Bronchial epithelial cell (primary cell): Measurements from ENCODE around the gene XCR1. TPM values are rescaled to one million over a fixed set of nuclear protein-coding genes. Genes with fewer than 3 reads are reported as not detected.

Experiments
- DNase-seq: peaks from one replicate; pipeline ENCODE4 v3.0.0-alpha.2; 2010; ENCODE audit warnings: low read depth
- FAIRE-seq: peaks from 2 replicates; lab custom pipeline; 2011; peaks lifted over from hg19 to GRCh38; lab: Jason Lieb, UNC
- H3K27me3 ChIP-seq: 2 replicates; pipeline ENCODE4 v1.5.1; 2011; ENCODE audit warnings: low read length; ENCODE audit not compliant: control insufficient read depth, insufficient read depth
- H3K36me3 ChIP-seq: 2 replicates; pipeline ENCODE4 v1.5.1; 2011; ENCODE audit warnings: low read length; ENCODE audit not compliant: control insufficient read depth, insufficient read depth
- H3K4me3 ChIP-seq: 2 replicates; pipeline ENCODE4 v1.5.1; 2011; ENCODE audit warnings: mild to moderate bottlenecking, low read depth, low read length, control low read depth
- CTCF ChIP-seq: IDR thresholded peaks from 2 replicates; pipeline ENCODE4 v1.5.1; 2011; ENCODE audit warnings: mild to moderate bottlenecking, moderate library complexity, low read length, control low read depth, inconsistent platforms; ENCODE audit not compliant: insufficient read depth, severe bottlenecking
- total RNA-seq: library from RNA; depleted of rRNA; stranded (reverse); fragments of >200 nt; gene quantifications from 2 replicates; pipeline ENCODE4 v1.2.1, GENCODE V29; 2014

XCR1 gene
- total RNA-seq, 1 donor from 2014 or later = under 0.01 TPM

- Histone ChIP-seq H3K4me3 (no peak overlapping the region), H3K36me3 (peaks cover 8% of the 10 kb centered on the region), H3K27me3 (no peaks in the 10 kb centered on the region)
- TF ChIP-seq CTCF = no peak
- FAIRE-seq (no peak), DNase-seq (no peak)
These were observed 51.6 kb downstream of the XCR1 start for GRCh38 chr3:45975686-45976085.

- H3K4me3 ChIP-seq = no peak overlapping the region
- no peaks in the 10 kb centered on the region for H3K27me3 ChIP-seq
- H3K36me3 ChIP-seq = peaks cover 8% of the 10 kb centered on the region
- no peak for FAIRE-seq
- no peak for TF ChIP-seq CTCF
- no peak for DNase-seq
These were observed 52.6 kb downstream of the XCR1 start for GRCh38 chr3:45974686-45975085.

- Histone ChIP-seq H3K4me3 (no peak overlapping the region), H3K27me3 (no peaks in the 10 kb centered on the region), H3K36me3 (peaks cover 15% of the 10 kb centered on the region)
- TF ChIP-seq CTCF = no peak
- DNase-seq (peak; percentile 94), FAIRE-seq (peak; percentile 87)
These were observed 54.5 kb downstream of the XCR1 start for GRCh38 chr3:45972534-45973402.

- TF ChIP-seq CTCF = no peak
- Histone ChIP-seq H3K27me3 (no peaks in the 10 kb centered on the region), H3K36me3 (peaks cover 24% of the 10 kb centered on the region), H3K4me3 (no peak overlapping the region)
- FAIRE-seq (no peak), DNase-seq (no peak)
These were observed 57.3 kb downstream of the XCR1 start for GRCh38 chr3:45969953-45970352.

GRCh38 chr3:45969116-45969515 is 58.2 kb downstream of the XCR1 start:
- DNase-seq (no peak), FAIRE-seq (no peak)
- no peak for TF ChIP-seq CTCF
- H3K4me3 ChIP-seq = no peak overlapping the region
- H3K27me3 ChIP-seq = no peaks in the 10 kb centered on the region
- H3K36me3 ChIP-seq = peaks cover 29% of the 10 kb centered on the region
